Heart right ventricle (tissue), 16 donors: ENCODE data around the gene MAPKAPK2. TPM values are rescaled to one million over a fixed set of nuclear protein-coding genes. Genes with fewer than 3 reads are reported as not detected.

Source experiments
- ATAC-seq, 8 donors: fragments of 200-7000 bp; cut with Tn5 transposase; one replicate each; pipeline ENCODE4 v1.9.1; 2020; ENCODE audit warnings: mild to moderate bottlenecking in 8 of 8, moderate library complexity in 8 of 8, moderate number of reproducible peaks in 1 of 8
- DNase-seq, 2 donors: peaks; one replicate each; pipeline ENCODE4 v3.0.0-alpha.2; 2020
- H3K27ac ChIP-seq, 10 donors: fragments of 200-600 bp; sonication (generic) in 2 of 10; one replicate each; pipeline versions ENCODE4 v1.5.0 to v1.8.0; 2020 to 2022; ENCODE audit warnings: mild to moderate bottlenecking in 3 of 10
- H3K27me3 ChIP-seq, 7 donors: fragments of 200-600 bp; one replicate each; pipeline ENCODE4 v1.8.0; 2021 to 2022; ENCODE audit warnings: mild to moderate bottlenecking in 2 of 7
- H3K36me3 ChIP-seq, 9 donors: fragments of 200-600 bp; sonication (generic) in 1 of 9; one replicate each; pipeline versions ENCODE4 v1.5.0 to v1.8.0; 2020 to 2022; ENCODE audit warnings: mild to moderate bottlenecking in 2 of 9
- H3K4me1 ChIP-seq, 9 donors: fragments of 200-600 bp; sonication (generic) in 1 of 9; one replicate each; pipeline versions ENCODE4 v1.5.0 to v1.8.0; 2020 to 2022; ENCODE audit warnings: mild to moderate bottlenecking in 4 of 9
- H3K4me3 ChIP-seq, 10 donors: fragments of 200-600 bp; sonication (generic) in 2 of 10; one replicate each; pipeline versions ENCODE4 v1.5.0 to v1.8.0; 2020 to 2022; ENCODE audit warnings: mild to moderate bottlenecking in 7 of 10, moderate library complexity in 2 of 10
- H3K9me3 ChIP-seq, 11 donors: fragments of 200-600 bp in 10 of 11; sonication (generic) in 2 of 11; one replicate each; pipeline versions ENCODE4 v1.5.0 to v1.8.0; 2013 to 2022; ENCODE audit warnings: mild to moderate bottlenecking in 2 of 11, control low read depth in 1 of 11, moderate library complexity in 1 of 11
- WGBS, 2 donors: extraction: QIAGEN DNeasy Blood & Tissue Kit; methylation state at CpG; one replicate each; pipeline ENCODE4 v1.1.7; 2013; ENCODE audit warnings: inconsistent platforms in 1 of 2; 5-methylcytosine and 5-hydroxymethylcytosine counted together
- intact Hi-C, 10 donors: fragments of 100-400 bp; cut with DNase I; formaldehyde crosslinking; loops; one replicate each; pipeline versions ENCODE4 v1.11.1 to v1.14.2; 2022
- polyA plus RNA-seq, 2 donors: library from polyadenylated mRNA; stranded (reverse); fragments of 200-250 nt; gene quantifications; one replicate each; pipeline ENCODE4 v1.2.3, GENCODE V29; 2013
- total RNA-seq, 10 donors: library from RNA; stranded (reverse); fragmentation: NEBNext Ultra II Directional in 3 of 10; extraction: Animal tissue kit (Norgen Biotek cat#: 25700) in 3 of 10; gene quantifications; one replicate each; pipeline versions ENCODE4 v1.2.1 to v1.2.4, GENCODE V29; 2021 to 2023
- TF ChIP-seq, protein P1 (sequence below), 9 donors: fragments of 200-600 bp; sonication (generic) in 2 of 9; IDR thresholded peaks; one replicate each; pipeline versions ENCODE4 v1.5.0 to v1.8.0; 2021 to 2022; ENCODE audit warnings: antibody characterized with exemption in 9 of 9, mild to moderate bottlenecking in 5 of 9, moderate library complexity in 1 of 9
- donor health status: Arrhythmogenic right ventricular cardiomyopathy.
- donor health status: ischemic (EF 13 %, LVEDD 7.1; RV severe dilation, severe dysfunction).
- donor health status: healthy with polysubstance abuse.
- donor health status: DM: no; HTN: yes; CAD: no.
- donor health status: DM: no; HTN: no; CAD: no.
- donor health status: ischemic (EF 25% LVEDD 6.9; RV normal size, moderate dysfunction).
- donor health status: ischemic (EF 25% LVEDD 5.7; RV mildly dilated, moderate dysfunction).
- donor health status: healthy.
- donor health status: DM: yes; HTN: yes; CAD: no.
- donor health status: Ischemic cardiomyopathy.
- donor health status: ischemic (EF 35%, LVEDD 5.7; RV mildly dilated, moderate dysfunction).
- donor health status: nonischemic (EF 11% LVEDD 7.7; RV severe dilation, severe dysfunction).
- donor health status: DM: yes; HTN: yes; CAD: no.
- donor health status: PGD.
- donor health status: ischemic (EF 29% LVEDD 5.4; RV normal size, mild dysfunction).
- donor health status: nonischemic (EF 23%, LVEDD 6.1; RV moderate dilation, normal function).

Gene MAPKAPK2
- total and polyA plus RNA-seq, 12 donors, result 101 to 323 (median 219) TPM

DNA sequence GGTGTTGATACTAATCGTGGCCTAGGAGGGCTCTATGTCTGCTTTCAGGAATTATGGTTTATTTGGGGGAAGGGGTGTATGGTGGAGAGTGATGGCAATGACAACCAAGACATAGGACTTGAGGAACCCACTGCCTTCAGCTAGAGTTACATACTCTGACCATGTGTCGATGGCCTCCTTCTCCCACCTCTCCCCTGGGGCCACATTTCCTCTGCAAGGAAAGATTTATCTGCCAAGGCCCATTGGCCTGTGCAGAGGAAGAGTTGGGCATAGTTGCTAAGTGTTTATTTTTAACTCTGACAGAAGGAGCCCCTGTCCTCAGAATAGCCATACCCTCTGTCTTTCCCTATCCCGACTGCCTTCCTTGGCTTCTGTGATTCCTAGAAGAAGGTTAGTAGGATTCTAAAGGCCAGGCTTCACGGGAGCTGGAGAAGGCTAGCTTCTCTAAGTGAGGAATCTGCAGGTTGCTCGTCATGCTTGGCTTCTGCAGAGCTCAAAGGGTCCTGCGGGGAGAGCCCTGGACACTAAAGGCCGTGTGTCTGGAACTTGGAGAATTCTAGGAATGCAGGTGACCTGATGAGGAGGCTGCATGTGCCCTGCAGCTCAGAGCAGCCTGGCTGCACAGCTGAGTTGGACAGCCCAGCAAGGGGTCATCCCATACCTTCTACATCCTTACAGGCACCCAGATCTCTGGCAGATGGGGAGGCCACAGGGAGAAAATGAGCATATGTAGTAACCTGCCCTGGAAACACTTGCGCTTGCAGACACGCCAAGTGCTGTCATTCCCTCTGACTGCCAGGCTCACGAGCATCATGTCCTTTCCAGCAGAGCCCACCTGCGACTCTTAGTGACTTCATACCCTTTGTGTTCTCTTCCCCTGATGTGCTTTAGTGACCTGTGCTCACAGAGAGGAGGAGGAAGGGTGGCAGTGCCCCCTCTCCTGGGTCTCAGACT is 9.7 kb downstream of the MAPKAPK2 start:
- intact Hi-C loops, result loop anchor here in 3 of 10 donors (5.0 kb wide), 2 partner anchors 33 to 37 kb away; no protein-coding TSS in a partner anchor
- DNase-seq, result no peak
- WGBS, 2 donors, result 28 to 35% methylated on average over 11 of the region's 11 CpGs
- Histone ChIP-seq H3K36me3 (peaks cover 0 to 32% (median 0%) of the 10 kb centered on the region in 9 donors), H3K9me3 (no peaks in the 10 kb centered on the region), H3K4me3 (no peak overlapping the region), H3K27ac (peak overlapping the region; percentile 80 to 99 (median 96)), H3K4me1 (peaks cover 45 to 100% (median 100%) of the 10 kb centered on the region in 9 donors), H3K27me3 (no peaks in the 10 kb centered on the region)
- ATAC-seq, result peak in 2 of 8 donors; percentile 4 to 5
- TF ChIP-seq, protein P1, sequence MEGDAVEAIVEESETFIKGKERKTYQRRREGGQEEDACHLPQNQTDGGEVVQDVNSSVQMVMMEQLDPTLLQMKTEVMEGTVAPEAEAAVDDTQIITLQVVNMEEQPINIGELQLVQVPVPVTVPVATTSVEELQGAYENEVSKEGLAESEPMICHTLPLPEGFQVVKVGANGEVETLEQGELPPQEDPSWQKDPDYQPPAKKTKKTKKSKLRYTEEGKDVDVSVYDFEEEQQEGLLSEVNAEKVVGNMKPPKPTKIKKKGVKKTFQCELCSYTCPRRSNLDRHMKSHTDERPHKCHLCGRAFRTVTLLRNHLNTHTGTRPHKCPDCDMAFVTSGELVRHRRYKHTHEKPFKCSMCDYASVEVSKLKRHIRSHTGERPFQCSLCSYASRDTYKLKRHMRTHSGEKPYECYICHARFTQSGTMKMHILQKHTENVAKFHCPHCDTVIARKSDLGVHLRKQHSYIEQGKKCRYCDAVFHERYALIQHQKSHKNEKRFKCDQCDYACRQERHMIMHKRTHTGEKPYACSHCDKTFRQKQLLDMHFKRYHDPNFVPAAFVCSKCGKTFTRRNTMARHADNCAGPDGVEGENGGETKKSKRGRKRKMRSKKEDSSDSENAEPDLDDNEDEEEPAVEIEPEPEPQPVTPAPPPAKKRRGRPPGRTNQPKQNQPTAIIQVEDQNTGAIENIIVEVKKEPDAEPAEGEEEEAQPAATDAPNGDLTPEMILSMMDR (IDR thresholded peaks at IDR 0.05), result no peak

DNA sequence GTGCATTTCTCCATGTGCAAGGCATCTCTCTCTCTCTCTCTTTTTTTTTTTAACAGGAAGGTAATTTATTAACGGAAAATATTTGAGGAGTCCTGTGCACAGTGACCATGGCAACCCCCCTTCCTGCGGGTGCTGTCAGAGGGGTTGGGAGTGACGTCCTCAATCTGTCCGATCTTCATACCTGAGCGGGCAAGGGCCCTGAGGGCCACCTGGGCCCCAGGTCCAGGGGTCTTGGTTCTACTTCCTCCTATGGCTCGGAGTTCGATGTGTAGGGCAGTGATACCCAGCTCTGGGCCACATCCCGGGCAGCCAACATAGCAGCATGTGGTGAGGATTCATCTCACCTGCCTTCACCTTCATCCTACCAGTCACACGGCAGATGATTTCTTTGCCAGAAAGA is 11.0 kb downstream of the MAPKAPK2 start:
- Histone ChIP-seq H3K4me3 (no peak overlapping the region), H3K27me3 (no peaks in the 10 kb centered on the region), H3K36me3 (peaks cover 0 to 28% (median 0%) of the 10 kb centered on the region in 9 donors), H3K9me3 (no peaks in the 10 kb centered on the region), H3K4me1 (peaks cover 53 to 100% (median 100%) of the 10 kb centered on the region in 9 donors), H3K27ac (peak overlapping the region in 8 of 10 donors; percentile 43 to 99 (median 86))
- WGBS, 2 donors, result 66 to 72% methylated on average over 9 of the region's 9 CpGs
- TF ChIP-seq, protein P1 (IDR thresholded peaks at IDR 0.05), result no peak
- intact Hi-C loops, result no loop called here
- DNase-seq (no peak), ATAC-seq (no peak)

DNA sequence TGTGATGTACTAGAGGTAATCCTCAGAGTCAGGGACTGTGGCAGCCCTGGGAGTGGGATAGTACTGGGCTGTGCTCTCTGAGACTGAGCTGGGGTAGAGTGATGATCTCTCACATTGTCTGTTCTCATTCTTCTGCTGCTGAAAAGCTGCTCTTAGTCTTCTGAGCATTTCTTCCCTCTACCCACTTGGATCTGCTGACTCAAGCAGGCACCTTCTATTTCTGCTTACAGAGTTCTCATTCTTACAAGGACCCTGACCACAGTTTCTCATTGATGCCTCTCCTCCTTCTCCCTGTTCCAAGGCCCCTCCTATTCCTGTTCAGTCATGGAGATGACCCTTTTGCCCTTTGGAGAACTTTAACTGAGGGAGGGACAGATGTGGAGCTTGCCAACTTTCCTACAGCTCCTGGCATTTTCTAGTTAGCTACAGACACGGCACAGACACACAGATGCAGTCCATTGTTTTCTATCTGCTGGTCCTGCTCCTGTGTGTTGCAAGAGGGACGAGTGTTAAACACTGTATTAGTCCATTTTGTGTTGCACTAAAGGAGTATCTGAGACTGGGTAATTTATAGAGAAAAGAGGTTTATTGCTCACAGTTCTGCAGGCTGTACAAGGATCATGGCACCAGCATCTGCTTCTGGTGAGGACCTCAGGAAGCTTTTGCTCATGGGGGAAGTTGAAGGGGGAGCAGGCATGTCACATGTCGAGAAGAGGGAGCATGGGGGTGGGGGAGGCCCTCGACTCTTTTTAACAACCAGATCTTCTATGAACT is 12.3 kb downstream of the MAPKAPK2 start:
- ATAC-seq, result peak; percentile 14 to 59 (median 34)
- intact Hi-C loops, result no loop called here

More for the DNA sequence above, 12.3 kb downstream of the MAPKAPK2 start:
- 44 to 45% methylated on average over 4 of the region's 4 CpGs for WGBS, 2 donors
- DNase-seq, result peak in 1 of 2 donors; percentile 50
- peaks cover 0 to 28% (median 0%) of the 10 kb centered on the region in 9 donors for H3K36me3 ChIP-seq
- H3K4me3 ChIP-seq, result no peak overlapping the region
- H3K27ac ChIP-seq, result peak overlapping the region; percentile 18 to 99 (median 84)
- no peaks in the 10 kb centered on the region for H3K9me3 ChIP-seq
- H3K27me3 ChIP-seq, result no peaks in the 10 kb centered on the region
- peaks cover 44 to 100% (median 98%) of the 10 kb centered on the region in 9 donors for H3K4me1 ChIP-seq
- TF ChIP-seq, protein P1 (IDR thresholded peaks at IDR 0.05), result no peak
